ENCODE data around the gene FHOD3.

GRCh38 chr18:36593001-36593400 is 295.5 kb downstream of the FHOD3 start:
- no peak for TF ChIP-seq CTCF (IDR thresholded peaks at IDR 0.05; ENCODE audit: low read depth, low read length, missing input control)
- TF ChIP-seq, protein P1, sequence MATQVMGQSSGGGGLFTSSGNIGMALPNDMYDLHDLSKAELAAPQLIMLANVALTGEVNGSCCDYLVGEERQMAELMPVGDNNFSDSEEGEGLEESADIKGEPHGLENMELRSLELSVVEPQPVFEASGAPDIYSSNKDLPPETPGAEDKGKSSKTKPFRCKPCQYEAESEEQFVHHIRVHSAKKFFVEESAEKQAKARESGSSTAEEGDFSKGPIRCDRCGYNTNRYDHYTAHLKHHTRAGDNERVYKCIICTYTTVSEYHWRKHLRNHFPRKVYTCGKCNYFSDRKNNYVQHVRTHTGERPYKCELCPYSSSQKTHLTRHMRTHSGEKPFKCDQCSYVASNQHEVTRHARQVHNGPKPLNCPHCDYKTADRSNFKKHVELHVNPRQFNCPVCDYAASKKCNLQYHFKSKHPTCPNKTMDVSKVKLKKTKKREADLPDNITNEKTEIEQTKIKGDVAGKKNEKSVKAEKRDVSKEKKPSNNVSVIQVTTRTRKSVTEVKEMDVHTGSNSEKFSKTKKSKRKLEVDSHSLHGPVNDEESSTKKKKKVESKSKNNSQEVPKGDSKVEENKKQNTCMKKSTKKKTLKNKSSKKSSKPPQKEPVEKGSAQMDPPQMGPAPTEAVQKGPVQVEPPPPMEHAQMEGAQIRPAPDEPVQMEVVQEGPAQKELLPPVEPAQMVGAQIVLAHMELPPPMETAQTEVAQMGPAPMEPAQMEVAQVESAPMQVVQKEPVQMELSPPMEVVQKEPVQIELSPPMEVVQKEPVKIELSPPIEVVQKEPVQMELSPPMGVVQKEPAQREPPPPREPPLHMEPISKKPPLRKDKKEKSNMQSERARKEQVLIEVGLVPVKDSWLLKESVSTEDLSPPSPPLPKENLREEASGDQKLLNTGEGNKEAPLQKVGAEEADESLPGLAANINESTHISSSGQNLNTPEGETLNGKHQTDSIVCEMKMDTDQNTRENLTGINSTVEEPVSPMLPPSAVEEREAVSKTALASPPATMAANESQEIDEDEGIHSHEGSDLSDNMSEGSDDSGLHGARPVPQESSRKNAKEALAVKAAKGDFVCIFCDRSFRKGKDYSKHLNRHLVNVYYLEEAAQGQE (IDR thresholded peaks at IDR 0.05): no peak
- TF ChIP-seq NR2F2 (IDR thresholded peaks at IDR 0.05): no peak
- no peak for TF ChIP-seq RXRA (IDR thresholded peaks at IDR 0.05)
